RCC 7860 (cell line): ENCODE data around the gene ADRA1B.
"Not testable (repeated sequence)": the region's sequence is repeated elsewhere in the genome, so short reads cannot be mapped to it uniquely, and the experiment has no call there.

ENCODE experiments used
- DNase-seq: peaks from one replicate; pipeline ENCODE4 v3.0.0-alpha.2; 2015; ENCODE audit warnings: low spot score
- FAIRE-seq: peaks from 2 replicates; lab custom pipeline; 2012; peaks lifted over from hg19 to GRCh38; lab: Jason Lieb, UNC

The ADRA1B gene

GRCh38 chr5:160009591-160009989 is 93.3 kb downstream of the ADRA1B start:
- DNase-seq (no peak), FAIRE-seq (no peak)

- DNase-seq (no peak), FAIRE-seq (no peak)
Observed at GRCh38 chr5:160011471-160011870, 95.2 kb downstream of the ADRA1B start.

GRCh38 chr5:160014197-160014596 is 97.9 kb downstream of the ADRA1B start:
- FAIRE-seq, DNase-seq: not testable (repeated sequence)

GRCh38 chr5:160018945-160019625 is 102.8 kb downstream of the ADRA1B start:
- no peak for FAIRE-seq

GRCh38 chr5:160020266-160020770 is 104.0 kb downstream of the ADRA1B start:
- DNase-seq, result no peak
- FAIRE-seq, result no peak

More at GRCh38 chr5:160018945-160019625, 102.8 kb downstream of the ADRA1B start:
- DNase-seq, result no peak

GRCh38 chr5:160020964-160021363 is 104.7 kb downstream of the ADRA1B start:
- no peak for FAIRE-seq

GRCh38 chr5:160021831-160022446 is 105.7 kb downstream of the ADRA1B start:
- FAIRE-seq, result peak; percentile 72
- DNase-seq, result peak; percentile 40

More at GRCh38 chr5:160020964-160021363, 104.7 kb downstream of the ADRA1B start:
- DNase-seq, result no peak
